Amniotic stem cell (primary cell): ENCODE data around the gene SETDB2.

Experiments used
- DNase-seq: peaks from one replicate; lab custom pipeline; 2025; lab: John Stamatoyannopoulos, UW

SETDB2 gene

GRCh38 chr13:49536144-49536873 is 92.2 kb downstream of the SETDB2 start:
- DNase-seq, result no peak

DNA sequence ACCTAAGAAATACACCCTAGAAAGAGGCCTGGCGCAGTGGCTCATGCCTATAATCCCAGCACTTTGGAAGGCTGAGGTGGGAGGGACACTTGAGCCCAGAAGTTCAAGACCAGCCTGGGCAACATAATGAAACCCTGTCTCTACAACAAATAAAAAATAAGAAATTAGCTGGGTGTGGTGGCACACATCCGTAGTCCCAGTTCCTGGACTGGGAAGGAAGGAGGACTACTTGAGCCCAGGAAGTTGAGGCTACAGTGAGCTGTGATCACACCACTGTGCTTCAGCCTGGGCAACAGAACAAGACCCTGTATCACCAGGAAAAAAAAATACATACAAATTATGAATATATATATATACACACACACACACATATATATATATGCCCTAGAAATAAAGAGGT is 94.3 kb downstream of the SETDB2 start:
- DNase-seq, result no peak

- no peak for DNase-seq
Observed at GRCh38 chr13:49539313-49539712, 95.2 kb downstream of the SETDB2 start.

DNA sequence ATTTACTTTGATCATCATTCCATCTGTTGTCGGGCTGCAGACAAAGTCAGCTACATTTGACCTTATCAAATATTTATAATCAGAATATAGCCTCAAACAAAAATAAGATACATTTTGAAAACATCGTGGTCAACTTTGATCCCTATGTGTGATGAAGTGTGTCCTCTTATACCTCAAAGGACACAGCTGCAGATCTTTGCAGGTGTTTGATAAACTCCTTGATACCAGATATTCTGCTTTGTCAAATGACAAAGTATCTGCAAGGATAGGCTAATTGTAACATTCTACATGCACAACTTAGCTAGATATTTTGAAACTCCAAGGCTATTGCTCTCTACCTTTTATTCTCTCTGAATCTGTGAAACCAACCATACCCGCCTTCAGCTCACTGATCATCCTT is 95.7 kb downstream of the SETDB2 start:
- DNase-seq, result no peak

DNA sequence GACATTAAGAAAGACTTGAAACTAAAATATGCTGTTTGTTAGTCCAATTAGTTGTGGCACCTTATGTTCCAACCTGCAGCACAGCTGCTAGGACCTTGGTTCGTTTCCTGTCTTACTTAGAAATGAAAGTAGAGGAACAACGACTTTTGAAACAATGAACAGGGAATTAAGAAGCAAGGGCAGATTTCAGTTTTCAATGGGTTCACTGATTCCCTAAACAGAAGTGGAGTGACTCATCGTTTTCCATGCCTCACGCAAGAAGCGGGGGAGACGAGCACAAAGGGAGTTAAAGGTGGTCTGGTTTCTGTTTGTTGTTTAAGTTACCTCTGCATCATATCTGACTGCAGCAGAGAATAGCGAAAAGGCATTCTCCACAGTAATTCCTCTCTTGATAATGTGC is 96.5 kb downstream of the SETDB2 start:
- no peak for DNase-seq

GRCh38 chr13:49543656-49544055 is 99.6 kb downstream of the SETDB2 start:
- no peak for DNase-seq
